GM12891 (cell line): Measurements from ENCODE around the gene FUZ.
A peak's percentile ranks its signal among the peaks of the same experiment; 100 is the strongest.

ENCODE experiments used
- DNase-seq: peaks from one replicate; pipeline ENCODE4 v3.0.0; 2011; ENCODE audit warnings: low spot score; ENCODE audit not compliant: insufficient read length
- FAIRE-seq: peaks from 2 replicates; lab custom pipeline; 2011; peaks lifted over from hg19 to GRCh38; lab: Jason Lieb, UNC
- PAX5 ChIP-seq: IDR thresholded peaks from 2 replicates; pipeline ENCODE4 v1.6.1; 2011; ENCODE audit warnings: low read length, moderate library complexity, mild to moderate bottlenecking; ENCODE audit not compliant: insufficient read depth, severe bottlenecking
- POLR2A ChIP-seq: IDR thresholded peaks from 2 replicates; pipeline ENCODE4 v1.6.1; 2011; ENCODE audit warnings: low read depth, low read length, control low read depth
- POLR2AphosphoS5 ChIP-seq: IDR thresholded peaks from 2 replicates; pipeline ENCODE4 v1.6.1; 2011; ENCODE audit warnings: low read depth, low read length, control low read depth
- POU2F2 ChIP-seq: IDR thresholded peaks from 2 replicates; pipeline ENCODE4 v1.6.1; 2011; ENCODE audit warnings: low read depth, mild to moderate bottlenecking, control low read depth, low read length, moderate library complexity
- SPI1 ChIP-seq: IDR thresholded peaks from 2 replicates; pipeline ENCODE4 v1.6.1; 2011; ENCODE audit warnings: low read depth, low read length, control low read depth
- TAF1 ChIP-seq: IDR thresholded peaks from 2 replicates; pipeline ENCODE4 v1.6.1; 2011; ENCODE audit warnings: low read depth, low read length, control low read depth

Gene FUZ

GRCh38 chr19:49840736-49841249, 27.7 kb upstream of the FUZ start:
- TF ChIP-seq POLR2A (no peak), TAF1 (no peak), PAX5 (no peak), SPI1 (no peak), POU2F2 (no peak), POLR2AphosphoS5 (no peak)
- no peak for FAIRE-seq
- DNase-seq = no peak

GRCh38 chr19:49840321-49840720, 27.2 kb upstream of the FUZ start:
- DNase-seq (no peak), FAIRE-seq (no peak)
- TF ChIP-seq POLR2AphosphoS5 (no peak), POLR2A (no peak), POU2F2 (no peak), TAF1 (no peak), PAX5 (no peak), SPI1 (no peak)

GRCh38 chr19:49839713-49840112, 26.6 kb upstream of the FUZ start:
- TF ChIP-seq TAF1 = no peak
- TF ChIP-seq SPI1 = no peak
- no peak for TF ChIP-seq PAX5
- TF ChIP-seq POU2F2 = no peak
- TF ChIP-seq POLR2A = no peak
- TF ChIP-seq POLR2AphosphoS5 = no peak
- DNase-seq = no peak
- FAIRE-seq = no peak

GRCh38 chr19:49838885-49839588, 25.9 kb upstream of the FUZ start:
- TF ChIP-seq POLR2AphosphoS5 (no peak), POU2F2 (no peak), POLR2A (0 out of 2 replicates have a peak, but pooled peaks have one; percentile 16)
- DNase-seq = no peak
- no peak for FAIRE-seq

- DNase-seq (no peak), FAIRE-seq (no peak)
- TF ChIP-seq POLR2AphosphoS5 (peak; percentile 14; the same call in 1 of the 2 replicates), PAX5 (no peak)
Measured at GRCh38 chr19:49837425-49837824, 24.3 kb upstream of the FUZ start.

GRCh38 chr19:49837009-49837310, 23.9 kb upstream of the FUZ start:
- FAIRE-seq = no peak
- no peak for DNase-seq
- TF ChIP-seq POLR2AphosphoS5 (no peak), SPI1 (no peak), TAF1 (no peak), POU2F2 (no peak), POLR2A (no peak), PAX5 (no peak)

GRCh38 chr19:49836176-49837008, 23.3 kb upstream of the FUZ start:
- FAIRE-seq (no peak), DNase-seq (no peak)
- TF ChIP-seq POLR2AphosphoS5 (no peak), POLR2A (no peak), TAF1 (no peak), PAX5 (no peak), SPI1 (no peak), POU2F2 (no peak)

- no peak for DNase-seq
- no peak for TF ChIP-seq TAF1
- TF ChIP-seq PAX5 = no peak
- no peak for TF ChIP-seq POLR2A
- TF ChIP-seq SPI1 = no peak
- no peak for TF ChIP-seq POU2F2
- no peak for TF ChIP-seq POLR2AphosphoS5
- no peak for FAIRE-seq
Measured at GRCh38 chr19:49835562-49835961, 22.5 kb upstream of the FUZ start.

- DNase-seq (no peak), FAIRE-seq (no peak)
- TF ChIP-seq POLR2AphosphoS5 = no peak
Measured at GRCh38 chr19:49833599-49833998, 20.5 kb upstream of the FUZ start.

- DNase-seq (no peak), FAIRE-seq (no peak)
- no peak for TF ChIP-seq POU2F2
- no peak for TF ChIP-seq SPI1
- no peak for TF ChIP-seq PAX5
- TF ChIP-seq TAF1 = no peak
- no peak for TF ChIP-seq POLR2AphosphoS5
- no peak for TF ChIP-seq POLR2A
Measured at GRCh38 chr19:49832556-49832955, 19.5 kb upstream of the FUZ start.
